Amygdala (tissue), 56 donors: ENCODE data around the gene ARSA.

Experiments
- DNase-seq, 56 donors: peaks; one replicate each; lab custom pipeline; 2025; lab: John Stamatoyannopoulos, UW

Gene ARSA

GRCh38 chr22:50606165-50606945 lies 21.6 kb downstream of the ARSA start:
- DNase-seq = no peak

DNA sequence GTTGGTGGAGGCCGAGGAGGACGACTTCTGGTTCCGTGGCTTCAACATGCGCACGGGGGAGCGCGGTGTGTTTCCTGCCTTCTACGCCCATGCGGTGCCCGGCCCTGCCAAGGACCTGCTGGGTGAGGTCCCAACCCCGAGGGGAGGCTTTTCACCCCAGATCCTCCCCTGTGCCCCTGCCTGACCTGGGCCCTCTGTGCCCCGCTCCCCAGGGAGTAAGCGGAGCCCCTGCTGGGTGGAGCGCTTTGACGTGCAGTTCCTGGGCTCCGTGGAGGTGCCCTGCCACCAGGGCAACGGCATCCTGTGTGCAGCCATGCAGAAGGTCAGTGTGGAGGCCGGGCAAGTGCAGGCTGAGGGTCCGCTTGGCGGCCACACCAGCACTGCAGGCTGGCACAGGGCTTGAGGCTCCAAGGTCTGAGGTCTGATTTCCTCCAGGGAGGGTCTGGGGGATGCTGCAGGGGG lies 22.3 kb downstream of the ARSA start:
- DNase-seq = no peak

DNA sequence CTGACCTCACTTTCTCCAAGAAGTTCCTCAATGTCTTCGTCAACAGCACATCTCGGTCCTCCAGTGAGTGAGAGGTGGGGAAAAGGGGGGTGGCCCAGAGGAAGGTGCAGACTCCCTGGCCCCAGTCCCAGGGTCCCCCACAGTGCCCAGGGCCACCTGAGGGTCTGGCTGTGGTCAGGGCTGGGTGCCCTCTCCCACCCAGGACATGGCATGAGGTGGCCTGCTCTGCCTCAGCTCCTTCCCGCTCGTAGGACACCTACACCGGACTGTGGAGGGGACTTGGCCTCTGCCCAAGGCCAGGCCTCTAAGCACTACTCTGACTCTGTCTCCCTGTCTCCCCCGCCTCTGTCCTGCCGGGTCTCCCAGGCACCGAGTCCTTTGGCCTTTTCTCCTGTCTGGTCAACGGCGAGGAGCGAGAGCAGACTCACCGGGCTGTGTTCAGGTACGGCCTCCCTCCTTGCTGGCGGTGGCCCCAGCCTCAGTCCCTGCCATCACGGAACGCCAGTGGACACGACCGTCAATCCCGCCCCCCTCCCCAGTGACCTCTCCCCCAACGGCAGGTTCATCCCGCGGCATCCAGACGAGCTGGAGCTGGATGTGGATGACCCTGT lies 22.8 kb downstream of the ARSA start:
- DNase-seq = no peak

GRCh38 chr22:50604256-50605001 lies 23.5 kb downstream of the ARSA start:
- DNase-seq = no peak

- DNase-seq = no peak
Measured at GRCh38 chr22:50603511-50604255, 24.3 kb downstream of the ARSA start.

DNA sequence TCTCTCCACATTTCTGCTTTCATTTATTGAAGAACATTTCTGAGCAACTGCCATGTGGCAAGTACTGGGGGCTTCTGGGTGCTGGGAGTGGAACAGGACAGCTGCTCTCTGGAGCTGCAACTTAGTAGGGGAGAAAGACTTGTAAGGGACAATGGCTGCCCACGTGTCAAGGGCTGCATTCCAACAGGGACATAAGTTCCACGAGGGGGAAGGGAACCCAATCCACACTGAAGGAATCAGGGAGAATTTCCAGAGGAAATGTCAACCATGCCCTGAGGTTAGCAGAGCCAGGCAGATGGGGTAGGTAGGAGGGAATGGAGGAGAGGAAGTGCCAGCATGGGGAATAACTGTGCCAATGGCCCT lies 25.6 kb downstream of the ARSA start:
- no peak for DNase-seq

- DNase-seq = no peak
Measured at GRCh38 chr22:50601669-50602337, 26.1 kb downstream of the ARSA start.

- no peak for DNase-seq
Measured at GRCh38 chr22:50600967-50601668, 26.8 kb downstream of the ARSA start.

DNA sequence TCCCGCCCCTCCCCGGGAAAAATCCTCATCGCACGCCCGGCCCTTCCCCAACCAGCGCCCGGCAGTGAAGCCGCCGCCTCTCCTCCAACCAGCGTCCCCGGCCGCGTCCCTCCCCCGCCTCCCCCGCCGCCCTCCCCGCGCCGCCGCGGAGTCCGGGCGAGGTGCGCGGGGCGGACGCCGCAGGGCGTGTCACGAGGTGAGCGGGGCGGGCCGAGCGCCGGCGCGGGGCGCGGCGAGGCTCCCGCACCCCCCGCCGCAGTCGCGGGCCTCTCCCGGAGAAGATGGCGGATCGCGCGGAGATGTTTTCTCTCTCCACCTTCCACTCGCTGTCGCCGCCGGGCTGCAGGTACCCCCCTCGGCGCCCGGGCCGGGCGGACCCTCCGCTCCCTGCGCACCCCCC lies 27.4 kb downstream of the ARSA start, which contains the start of gene MAPK8IP2:
MAPK8IP2 (plus strand) TSS at position 256 of the 400 bp plus-strand sequence; CDS start at position 282, 26 bp downstream.
- peak in 4 of 56 donors; percentile 22 to 51 (median 35) for DNase-seq

DNA sequence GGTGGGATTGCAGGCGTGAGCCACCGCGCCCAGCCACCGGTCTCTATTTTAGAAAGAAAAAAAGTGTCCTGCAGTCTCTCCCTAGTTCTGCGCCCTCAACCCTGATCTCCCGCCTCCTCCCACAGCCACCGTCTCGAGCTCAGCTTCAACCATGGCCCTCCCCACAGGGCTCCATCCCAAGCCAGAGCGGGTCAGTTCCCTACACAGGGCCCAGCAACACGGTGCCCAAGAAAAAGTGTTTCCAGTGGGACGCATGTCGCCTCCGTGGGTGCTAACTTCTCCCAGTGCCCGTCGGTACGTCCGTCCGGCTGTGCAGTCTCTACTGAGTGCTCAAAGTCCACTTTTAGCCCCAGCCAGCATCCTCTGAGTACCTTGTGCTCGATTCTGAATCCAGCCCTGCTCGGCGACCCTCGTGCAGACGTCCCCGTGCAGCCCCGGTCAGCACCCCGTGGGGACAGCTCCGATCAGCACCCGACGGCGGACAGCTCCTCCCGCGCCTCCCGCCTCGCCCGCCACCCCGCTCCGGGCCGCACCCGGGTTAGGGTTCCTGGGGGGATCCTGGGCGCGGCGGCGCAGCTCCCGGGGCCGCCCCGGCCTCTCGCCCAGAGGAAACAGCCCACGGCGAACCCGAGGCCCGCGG lies 28.0 kb downstream of the ARSA start:
- peak in 12 of 56 donors; percentile 21 to 50 (median 32) for DNase-seq

- no peak for DNase-seq
Measured at GRCh38 chr22:50597097-50597496, 30.9 kb downstream of the ARSA start.

- no peak for DNase-seq
Measured at GRCh38 chr22:50595189-50595588, 32.8 kb downstream of the ARSA start.

DNA sequence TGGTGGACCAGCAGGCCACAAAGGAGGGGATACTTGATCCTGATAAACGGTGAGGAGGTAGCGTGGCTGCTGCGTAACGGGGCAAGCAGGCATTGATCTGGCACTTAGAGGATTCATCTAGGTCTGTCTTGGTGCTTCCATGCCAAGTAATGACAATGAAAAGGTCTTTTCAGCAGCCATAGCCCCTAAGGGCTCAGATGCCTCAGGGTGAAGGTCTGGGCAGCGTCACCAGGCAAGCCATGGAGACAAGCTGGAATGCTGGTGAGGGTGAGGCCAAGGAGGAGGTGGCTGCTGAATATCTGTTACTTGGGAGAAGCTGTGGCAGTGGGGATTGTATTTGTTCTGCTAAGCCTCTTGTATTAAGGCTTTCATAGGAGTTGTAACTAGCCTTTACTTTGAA lies 40.5 kb downstream of the ARSA start:
- no peak for DNase-seq

- no peak for DNase-seq
Measured at GRCh38 chr22:50586416-50586815, 41.5 kb downstream of the ARSA start.

- DNase-seq = no peak
Measured at GRCh38 chr22:50585781-50586180, 42.2 kb downstream of the ARSA start.

GRCh38 chr22:50585238-50585637 lies 42.7 kb downstream of the ARSA start:
- DNase-seq = no peak

DNA sequence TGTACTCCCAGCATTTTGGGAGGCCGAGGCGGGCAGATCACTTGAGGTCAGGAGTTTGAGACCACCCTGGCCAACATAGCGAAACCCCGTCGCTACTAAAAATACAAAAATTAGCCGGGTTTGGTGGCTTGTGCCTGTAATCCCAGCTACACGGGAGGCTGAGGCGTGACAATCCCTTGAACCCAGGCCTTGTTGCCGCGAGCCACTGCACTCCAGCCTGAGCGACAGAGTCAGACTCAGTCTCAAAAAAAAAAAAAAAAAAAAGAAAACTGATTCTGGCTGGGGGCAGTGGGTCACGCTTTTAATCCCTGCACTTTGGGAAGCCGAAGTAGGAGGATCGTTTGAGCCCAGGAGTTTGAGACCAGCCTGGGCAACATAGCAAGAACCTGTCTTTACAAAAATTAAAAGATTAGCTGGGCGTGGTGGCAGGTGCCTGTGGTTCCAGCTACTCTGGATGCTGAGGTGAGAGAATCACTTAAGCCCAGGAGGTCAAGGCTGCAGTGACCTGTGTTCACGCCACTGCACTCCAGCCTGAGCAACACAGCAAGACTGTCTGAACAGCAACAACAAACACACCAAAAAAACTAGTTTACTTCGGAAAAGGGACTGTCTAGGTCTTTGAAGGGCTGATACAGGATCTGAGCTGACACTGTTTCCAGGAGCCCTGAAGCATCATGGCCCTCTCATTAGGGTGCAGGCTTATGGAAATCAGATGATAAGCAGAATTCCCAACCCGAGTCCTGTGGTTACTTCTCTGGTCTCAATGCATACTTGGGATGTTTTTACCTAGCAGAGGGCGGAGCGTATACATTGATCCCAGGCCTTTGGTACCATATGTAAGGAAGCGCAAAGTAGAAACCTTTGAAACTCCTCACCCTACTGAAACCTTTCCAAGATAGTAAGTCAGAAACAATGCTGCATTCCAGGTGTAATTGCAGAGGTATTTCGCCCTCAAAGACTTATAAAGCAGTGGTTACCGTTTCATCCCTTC lies 43.6 kb downstream of the ARSA start:
- DNase-seq = no peak
